K562 treated with DMSO at 1 percent for 12 hours (cell line): ENCODE measurements around the gene NRDE2. TPM values are rescaled to one million over a fixed set of nuclear protein-coding genes. Genes with fewer than 3 reads are reported as not detected.

Experiments
- total RNA-seq: library from RNA; unstranded; fragments of 300-600 nt; gene quantifications from 2 replicates; pipeline ENCODE4 v1.2.3, GENCODE V29; 2022; ENCODE audit not compliant: insufficient read depth

NRDE2 gene
- 3.3 and 4.9 TPM in 2 replicates for total RNA-seq

DNA sequence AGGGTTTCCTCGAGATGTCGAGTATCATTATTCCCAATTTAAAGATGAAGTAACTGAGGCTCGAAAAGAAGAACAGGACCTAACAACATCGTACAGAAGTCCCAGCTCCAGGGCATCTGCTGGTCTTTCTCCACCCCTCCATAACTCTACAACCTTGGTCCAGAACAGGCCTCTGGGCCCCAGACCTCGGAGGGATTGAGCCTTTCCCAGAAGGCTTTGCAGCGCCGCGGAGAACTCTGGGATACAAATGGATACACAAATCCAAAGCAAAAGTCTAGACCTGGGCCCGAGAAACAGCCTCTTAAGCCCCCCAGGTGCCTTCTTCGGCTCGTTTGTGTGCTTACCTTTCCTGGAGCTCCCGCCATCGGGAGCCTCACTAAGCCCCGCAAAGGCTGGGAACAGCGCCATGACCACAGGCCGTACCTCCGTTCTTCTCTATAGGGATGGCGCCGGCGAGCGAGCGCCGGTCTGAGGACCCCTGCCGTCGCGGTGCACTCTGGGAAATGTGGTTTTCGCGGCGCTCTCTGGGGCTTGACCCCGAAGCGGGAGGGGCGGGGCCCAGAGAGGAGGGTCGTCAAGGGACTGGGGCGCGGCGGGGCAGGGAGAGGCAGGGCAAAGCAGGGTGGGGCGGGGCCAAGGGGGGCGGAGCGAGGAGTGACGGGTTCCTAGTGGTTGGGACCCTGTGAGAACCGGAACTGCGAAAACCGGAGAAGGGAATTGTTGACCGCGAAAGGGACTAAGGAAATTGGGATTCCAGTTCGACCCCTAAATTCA, at the start of gene NRDE2:
TSS of gene NRDE2 (minus strand) at position 445 of the 774 bp plus-strand sequence. CDS start at position 408, 37 bp downstream.

DNA sequence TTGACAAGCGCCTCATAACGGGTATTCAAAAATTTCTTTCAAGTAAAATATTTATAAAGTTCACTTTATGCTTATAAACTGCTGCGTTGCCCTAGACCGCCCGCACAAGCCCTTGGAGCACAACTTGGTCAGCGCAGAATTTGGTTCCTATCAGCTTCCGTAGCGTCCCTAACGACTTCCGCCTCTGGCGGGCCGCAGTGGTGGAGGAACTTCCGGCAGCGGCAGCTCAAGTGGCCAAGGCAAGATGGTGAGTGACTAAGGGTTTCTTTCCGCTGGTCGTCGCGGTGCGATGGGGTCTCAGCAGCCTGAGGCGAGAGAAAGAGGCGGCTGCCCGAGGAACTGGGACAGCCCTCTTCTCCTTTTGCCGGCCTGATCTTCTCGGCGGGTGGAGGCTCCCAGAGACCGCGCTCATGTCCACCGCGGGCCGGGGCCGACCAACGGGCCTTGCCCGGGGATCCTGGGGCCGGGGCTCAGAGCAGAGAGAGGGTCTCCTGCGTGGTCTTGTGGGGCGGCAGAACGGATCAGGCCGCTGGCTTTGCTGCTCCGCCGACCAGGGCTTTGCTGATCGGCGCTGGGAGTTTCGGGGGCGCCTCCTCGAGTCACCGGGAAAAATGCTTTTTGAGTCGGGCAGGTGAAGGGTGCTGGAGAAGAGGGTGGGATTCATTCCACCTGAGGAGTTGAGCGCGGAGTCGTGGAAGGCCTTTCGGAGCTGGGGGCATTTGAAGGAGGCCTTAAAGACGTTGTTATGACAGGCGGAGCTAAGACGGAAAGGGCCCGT, 75.2 kb downstream of the NRDE2 start, which contains the start of gene PSMC1:
TSS of gene PSMC1 (plus strand) at position 200 of the 778 bp plus-strand sequence. CDS start at position 245, 45 bp downstream.

Other genes starting within 250 kb of the NRDE2 start
- 119 and 143 TPM in 2 replicates for gene PSMC1, start 75.4 kb downstream of the NRDE2 start, total RNA-seq
- 146 and 206 TPM in 2 replicates for gene CALM1, start 65.1 kb upstream of the NRDE2 start, total RNA-seq